NB4 (cell line): ENCODE results near the gene DHCR24.

Experiments
- CTCF ChIP-seq: IDR thresholded peaks from one replicate; pipeline ENCODE4 v1.5.1; 2012; ENCODE audit warnings: low read depth, low read length
- MAX ChIP-seq: IDR thresholded peaks from 2 replicates; pipeline ENCODE4 v1.6.1; 2011; ENCODE audit warnings: low read depth, low read length
- MYC ChIP-seq: IDR thresholded peaks from 2 replicates; pipeline ENCODE4 v1.6.1; 2011; ENCODE audit warnings: low read depth, low read length
- POLR2A ChIP-seq: IDR thresholded peaks from 2 replicates; pipeline ENCODE4 v1.6.1; 2011; ENCODE audit warnings: mild to moderate bottlenecking; ENCODE audit not compliant: insufficient read length; ENCODE audit errors: extremely low read depth

- TF ChIP-seq CTCF: no peak
- no peak for TF ChIP-seq POLR2A
- no peak for TF ChIP-seq MAX
- TF ChIP-seq MYC: no peak
These were observed 2.2 kb downstream of the DHCR24 start for GRCh38 chr1:54884768-54885167.
